Anterior cingulate cortex (tissue), 58 donors: ENCODE data around the gene VN1R5.
"Not testable (repeated sequence)": the region's sequence is repeated elsewhere in the genome, so short reads cannot be mapped to it uniquely, and the experiment has no call there.

ENCODE experiments used
- DNase-seq, 58 donors: peaks; one replicate each; lab custom pipeline; 2025; lab: John Stamatoyannopoulos, UW

VN1R5 gene

GRCh38 chr1:247270003-247270402 is 14.1 kb downstream of the VN1R5 start:
- DNase-seq: no peak

- peak in 49 of 58 donors; percentile 3 to 82 (median 38) for DNase-seq
These were observed 17.1 kb downstream of the VN1R5 start for GRCh38 chr1:247273013-247273412.

DNA sequence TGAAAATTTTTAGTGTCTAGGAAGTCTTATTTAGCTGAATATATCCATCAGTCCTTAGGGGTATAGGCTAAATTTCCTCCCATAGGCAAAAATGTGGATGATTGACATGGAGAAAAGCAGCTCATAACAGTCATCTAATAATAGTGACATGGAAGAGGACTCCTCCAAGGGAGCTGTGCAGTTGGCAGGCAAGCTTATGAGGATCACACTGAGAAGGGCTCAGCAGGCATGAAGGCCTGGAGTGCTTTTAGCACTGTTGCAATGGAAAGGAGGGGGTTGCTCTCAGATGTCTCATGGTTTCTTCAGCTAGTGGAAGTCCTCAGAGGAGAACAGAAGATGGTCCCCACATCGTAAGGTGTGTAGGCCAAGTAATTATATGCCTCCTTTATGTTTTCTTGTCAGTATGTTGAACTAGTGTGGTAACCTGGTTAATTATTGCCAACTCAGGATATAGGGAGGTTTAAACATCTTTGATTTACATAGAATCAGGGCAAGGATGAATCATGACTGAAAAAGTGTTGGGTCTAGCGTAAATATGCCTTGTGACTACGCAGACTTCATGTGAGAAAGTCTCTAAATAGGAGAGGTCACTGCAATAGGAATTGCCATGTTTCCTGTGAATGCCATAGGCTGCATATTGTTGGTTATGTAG is 18.9 kb downstream of the VN1R5 start:
- no peak for DNase-seq

DNA sequence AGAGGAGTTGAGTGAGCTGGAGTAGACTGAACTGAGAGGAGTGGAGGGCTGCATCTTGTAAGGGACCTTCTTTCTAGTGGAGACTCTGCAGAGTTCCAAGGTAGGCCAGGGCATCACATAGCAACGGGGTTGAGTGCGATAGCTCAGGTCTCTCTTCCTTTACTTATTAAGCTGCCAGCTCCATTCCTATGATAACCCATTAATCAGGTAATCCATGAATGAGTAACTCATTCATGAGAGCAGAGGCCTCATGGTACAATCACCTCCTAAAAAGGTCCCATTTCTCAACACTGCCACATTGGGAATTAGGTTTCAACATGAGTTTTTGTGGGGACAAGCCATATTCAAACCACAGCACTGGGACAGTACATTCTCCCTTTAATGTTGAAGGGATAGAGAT is 21.3 kb downstream of the VN1R5 start:
- no peak for DNase-seq

DNA sequence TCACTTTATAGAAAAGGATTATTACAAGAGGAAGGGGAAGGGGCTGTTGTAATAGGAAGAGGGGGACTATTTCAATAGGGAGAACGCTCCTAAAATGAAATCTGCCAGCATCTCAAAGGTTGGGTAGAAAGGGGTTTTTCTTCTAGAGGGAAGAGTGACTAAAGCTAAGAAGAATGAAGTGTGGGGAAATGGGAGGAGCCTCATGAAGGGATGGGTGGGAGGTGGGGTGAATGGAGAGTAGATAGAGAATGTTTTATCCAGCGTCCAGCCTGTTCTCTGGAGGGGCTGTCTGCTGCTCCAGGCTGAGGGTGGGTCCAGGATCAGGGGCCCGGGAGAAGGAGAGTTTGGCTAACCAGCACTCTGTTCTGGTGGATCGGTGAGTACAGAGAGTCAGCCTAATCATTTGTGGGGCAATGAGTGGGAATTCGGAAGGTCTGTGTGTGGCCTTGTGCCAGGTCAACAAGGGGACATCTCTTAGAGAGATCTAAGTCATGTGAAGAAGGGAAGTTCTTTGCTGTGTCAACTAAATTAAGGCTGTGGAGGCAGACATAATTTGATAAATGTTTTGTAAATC is 25.2 kb downstream of the VN1R5 start:
- no peak for DNase-seq

DNA sequence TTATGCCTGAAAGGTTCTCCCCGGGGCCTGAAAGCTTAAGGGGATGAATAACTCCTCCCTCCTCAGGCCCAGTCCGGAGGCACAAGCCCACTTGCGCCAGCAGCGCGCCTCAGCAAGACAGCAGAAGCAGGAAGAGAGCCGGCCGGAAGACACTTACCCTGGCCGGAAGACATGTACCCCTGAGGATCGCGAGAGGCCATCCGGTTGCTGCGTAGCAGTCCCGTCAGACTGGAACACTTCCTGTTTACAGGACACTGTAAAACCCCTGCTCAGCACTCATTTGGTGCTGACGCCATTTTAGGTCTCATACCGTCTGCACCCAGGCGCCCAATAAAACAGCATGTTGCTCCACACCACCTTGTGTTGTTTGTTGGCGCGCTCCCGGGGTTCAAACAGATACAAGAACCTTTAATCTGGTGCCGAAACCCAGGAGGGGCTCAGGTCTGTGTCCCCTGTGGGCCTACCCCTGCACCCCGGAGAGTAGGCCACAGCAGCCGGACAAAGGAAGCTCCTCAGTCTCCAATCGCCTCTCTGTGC is 30.3 kb downstream of the VN1R5 start:
- no peak for DNase-seq

DNA sequence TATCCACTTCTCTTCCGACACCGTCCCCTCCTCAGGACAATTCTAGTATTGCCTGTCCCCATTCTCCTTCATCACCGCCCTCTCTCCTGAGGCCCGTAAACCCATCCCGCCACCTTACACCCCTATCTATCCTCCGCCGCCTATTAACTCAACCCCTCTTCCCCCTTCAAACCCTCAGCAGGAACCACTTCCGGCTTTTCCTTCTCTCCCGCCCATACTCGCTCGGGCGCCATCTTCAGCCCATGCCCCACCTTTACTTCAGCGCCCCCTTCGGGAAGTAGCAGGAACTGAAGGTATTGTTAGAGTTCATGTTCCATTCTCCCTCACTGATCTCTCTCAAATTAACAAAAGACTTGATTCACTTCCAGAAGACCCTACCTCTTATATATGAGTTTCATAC is 31.6 kb downstream of the VN1R5 start:
- DNase-seq: no peak

DNA sequence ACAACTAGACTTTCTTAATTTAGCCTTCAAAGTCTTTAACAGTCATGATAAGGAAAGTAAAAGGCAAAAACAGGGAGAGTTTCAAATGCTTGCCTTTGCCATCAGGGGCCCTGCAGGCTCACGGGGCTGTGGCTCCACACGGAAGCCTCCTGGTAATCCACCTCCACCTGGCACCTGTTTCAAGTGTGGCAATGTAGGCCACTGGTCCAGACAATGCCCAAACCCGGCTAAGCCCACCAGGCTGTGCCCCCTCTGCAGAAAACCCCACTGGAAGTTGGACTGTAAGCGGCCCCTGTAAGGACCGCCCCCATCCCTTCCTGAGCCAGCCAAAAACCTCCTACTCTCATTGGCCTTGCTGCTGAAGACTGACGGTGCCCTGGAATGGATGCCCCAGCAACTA is 32.5 kb downstream of the VN1R5 start:
- no peak for DNase-seq

DNA sequence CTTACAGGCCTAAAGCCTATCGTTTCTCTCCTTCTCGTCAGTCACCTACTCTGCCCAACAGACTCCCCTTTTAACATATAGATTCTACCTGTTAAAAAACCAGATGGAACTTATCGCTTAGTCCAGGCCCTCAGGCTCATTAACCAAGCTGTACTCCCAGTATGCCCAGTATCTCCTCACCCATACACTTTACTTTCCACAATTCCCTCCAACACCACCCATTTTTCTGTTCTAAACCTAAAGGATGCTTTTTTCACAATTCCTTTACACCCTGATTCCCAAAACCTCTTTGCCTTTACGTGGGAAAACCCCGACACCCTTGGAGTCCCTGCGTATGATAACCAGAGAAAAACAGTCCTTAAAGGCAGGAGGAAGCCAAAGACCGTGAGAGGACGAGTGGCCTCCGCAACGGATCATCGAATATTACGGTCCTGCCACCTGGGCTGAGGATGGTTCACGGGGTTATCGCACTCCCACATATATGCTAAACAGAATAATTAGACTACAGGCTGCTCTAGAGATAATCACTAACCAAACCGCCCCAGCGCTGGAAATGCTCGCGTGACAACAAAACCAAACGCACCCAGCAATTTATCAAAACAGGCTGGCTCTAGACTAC is 33.5 kb downstream of the VN1R5 start:
- DNase-seq: not testable (repeated sequence)

- no peak for DNase-seq
These were observed 34.7 kb downstream of the VN1R5 start for GRCh38 chr1:247290576-247290975.

DNA sequence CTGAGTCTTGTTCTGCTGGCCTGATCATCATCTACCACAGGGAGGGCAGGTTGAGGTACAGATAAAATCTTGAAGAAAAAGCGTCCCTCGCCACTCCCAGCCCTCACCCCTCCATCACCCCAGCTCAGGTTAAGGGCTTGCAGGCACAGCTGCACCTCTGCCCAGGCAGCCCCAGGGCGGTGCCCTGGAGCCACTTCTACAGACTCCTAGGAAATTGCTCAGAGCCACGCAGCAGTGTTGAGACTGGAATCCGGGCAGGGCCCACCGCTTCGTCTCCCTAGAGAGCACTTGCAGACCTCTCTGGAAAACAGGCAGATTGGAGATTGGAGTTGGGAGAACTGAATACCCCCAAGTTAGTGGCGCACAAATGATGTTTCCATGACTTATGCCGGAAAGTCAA is 35.3 kb downstream of the VN1R5 start:
- DNase-seq: no peak

DNA sequence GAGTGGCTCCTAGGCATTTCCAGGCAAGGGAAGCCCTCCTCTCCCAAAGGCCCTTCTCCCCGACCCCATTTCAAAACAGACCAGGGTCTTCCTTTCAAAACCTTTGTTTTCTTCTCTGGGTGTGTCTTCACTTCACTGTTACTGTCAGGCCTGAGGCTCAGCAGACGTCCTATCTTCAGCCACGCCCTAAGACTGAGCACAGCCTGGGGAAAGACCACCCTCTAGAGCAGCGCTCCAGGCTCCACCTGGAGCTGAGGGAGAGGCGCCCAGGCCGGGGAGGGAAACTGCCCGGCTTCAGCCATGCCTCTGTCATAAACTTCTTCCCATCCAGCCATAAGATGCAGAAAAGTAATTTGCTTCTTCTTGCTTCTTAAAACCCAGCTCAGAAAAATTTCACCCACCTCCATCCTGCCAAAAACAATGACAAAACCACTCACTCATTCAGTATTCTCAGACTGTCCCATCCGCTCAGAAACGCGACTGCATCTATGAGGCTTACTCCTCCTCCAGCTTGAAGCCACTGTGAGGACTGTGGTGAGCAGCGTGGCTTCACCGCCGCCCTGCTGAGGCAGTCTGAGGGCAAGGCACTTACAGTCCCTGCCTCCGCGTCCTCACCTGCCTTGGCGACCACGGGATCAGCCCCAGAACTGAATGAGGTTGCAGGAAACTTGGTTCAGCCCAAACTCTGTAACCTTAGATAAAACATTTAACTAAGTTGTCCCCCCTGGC is 36.1 kb downstream of the VN1R5 start:
- DNase-seq: no peak

- no peak for DNase-seq
These were observed 37.2 kb downstream of the VN1R5 start for GRCh38 chr1:247293047-247293446.

DNA sequence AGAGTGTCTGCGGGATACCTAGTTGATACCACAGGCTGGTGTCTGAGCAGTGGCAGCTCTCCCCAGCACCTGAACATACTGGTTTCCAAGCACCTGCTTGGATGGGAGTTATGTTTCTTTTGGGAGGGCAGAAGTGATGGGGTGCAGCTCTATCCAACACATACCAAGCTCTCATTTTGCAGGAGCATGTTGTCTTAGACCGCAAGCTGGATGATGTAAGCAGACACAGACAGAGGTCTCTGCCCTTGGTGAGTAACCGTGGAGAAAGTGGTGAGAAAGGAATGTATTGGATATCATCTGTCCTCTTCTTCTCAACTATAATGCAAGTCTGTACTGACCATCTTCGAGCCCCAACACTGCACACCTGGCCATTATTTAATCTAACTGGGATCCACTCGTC is 38.4 kb downstream of the VN1R5 start:
- DNase-seq: no peak

DNA sequence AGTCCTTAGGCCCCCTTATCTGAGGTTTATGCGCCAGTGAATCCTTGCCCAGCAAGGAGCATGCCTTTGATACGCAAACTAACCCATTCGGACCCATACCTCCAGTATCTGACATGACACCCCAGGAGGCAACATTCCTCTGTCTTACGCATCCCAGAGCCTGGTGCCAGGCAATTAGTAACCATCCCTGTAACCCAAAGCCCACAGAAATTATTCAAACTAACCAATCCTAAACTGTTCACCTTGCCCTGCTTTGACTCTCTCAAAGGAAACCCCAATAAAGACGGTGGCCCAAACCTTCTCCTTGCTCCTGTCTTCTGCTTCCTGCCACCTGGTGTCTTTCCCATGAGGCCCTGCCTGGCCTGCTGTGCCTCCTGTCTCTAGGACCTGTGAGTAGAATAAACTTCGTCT is 39.4 kb downstream of the VN1R5 start:
- no peak for DNase-seq

- DNase-seq: no peak
These were observed 39.9 kb downstream of the VN1R5 start for GRCh38 chr1:247295746-247296145.

GRCh38 chr1:247296599-247297180 is 40.8 kb downstream of the VN1R5 start:
- no peak for DNase-seq

GRCh38 chr1:247297263-247298123 is 41.6 kb downstream of the VN1R5 start:
- DNase-seq: no peak

GRCh38 chr1:247298124-247298481 is 42.2 kb downstream of the VN1R5 start:
- no peak for DNase-seq

DNA sequence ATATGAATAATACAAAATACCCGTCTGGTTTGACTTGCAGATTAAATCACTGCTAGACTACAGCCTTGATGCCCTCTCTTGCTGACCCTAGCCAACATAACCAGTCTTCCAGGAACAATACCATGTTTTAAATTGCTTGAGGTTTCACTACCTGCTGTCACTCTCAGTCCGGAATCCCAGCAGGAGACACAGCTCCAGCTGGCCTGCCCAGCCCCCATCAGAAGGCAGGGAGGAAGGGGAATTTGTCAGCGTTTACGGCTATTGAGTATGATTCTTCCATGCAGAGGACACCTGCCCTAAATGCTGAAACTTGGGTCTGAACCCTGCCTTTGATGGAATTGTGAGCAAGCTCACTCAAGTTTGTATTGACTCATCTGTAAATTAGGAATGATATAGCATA is 42.8 kb downstream of the VN1R5 start:
- no peak for DNase-seq
